ENCODE measurements around the gene OSBPL8. TPM values are rescaled to one million over a fixed set of nuclear protein-coding genes. Genes with fewer than 3 reads are reported as not detected.

OSBPL8 gene
- total and polyA plus RNA-seq, 2 donors (not counting 1 experiment from before 2014, with no cell fraction given) = 11.1 to 112 TPM

DNA sequence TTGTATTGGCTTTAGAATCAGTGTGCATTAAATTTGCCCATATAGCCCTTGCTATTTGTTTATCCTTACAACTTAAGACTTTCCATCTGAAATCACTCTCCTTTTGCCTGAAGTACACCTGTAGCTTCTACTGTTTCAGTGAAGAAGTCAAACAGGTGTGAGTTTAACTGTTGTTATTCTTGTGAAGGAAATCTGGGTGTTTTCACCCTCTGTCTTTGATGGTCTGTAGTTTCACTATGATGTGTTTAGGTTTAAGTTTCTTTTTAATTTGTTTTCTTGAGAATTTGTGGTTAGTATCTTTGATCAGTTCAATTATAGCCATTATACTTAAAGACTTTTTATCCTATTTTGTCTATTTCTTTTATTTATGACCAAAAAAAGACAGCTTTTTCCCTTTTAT lies 142.5 kb downstream of the OSBPL8 start:
- no peak for DNase-seq
- Mint-ChIP-seq H3K4me3 (no peak overlapping the region), H3K27ac (no peak overlapping the region), H3K27me3 (no peaks in the 10 kb centered on the region), H3K9me3 (ENCODE audit: insufficient read depth) (no peaks in the 10 kb centered on the region), H3K4me1 (peaks cover 2% of the 10 kb centered on the region)
- ChIA-PET CTCF (no interaction called here), POLR2A (no interaction called here)
- TF ChIP-seq, protein P1, sequence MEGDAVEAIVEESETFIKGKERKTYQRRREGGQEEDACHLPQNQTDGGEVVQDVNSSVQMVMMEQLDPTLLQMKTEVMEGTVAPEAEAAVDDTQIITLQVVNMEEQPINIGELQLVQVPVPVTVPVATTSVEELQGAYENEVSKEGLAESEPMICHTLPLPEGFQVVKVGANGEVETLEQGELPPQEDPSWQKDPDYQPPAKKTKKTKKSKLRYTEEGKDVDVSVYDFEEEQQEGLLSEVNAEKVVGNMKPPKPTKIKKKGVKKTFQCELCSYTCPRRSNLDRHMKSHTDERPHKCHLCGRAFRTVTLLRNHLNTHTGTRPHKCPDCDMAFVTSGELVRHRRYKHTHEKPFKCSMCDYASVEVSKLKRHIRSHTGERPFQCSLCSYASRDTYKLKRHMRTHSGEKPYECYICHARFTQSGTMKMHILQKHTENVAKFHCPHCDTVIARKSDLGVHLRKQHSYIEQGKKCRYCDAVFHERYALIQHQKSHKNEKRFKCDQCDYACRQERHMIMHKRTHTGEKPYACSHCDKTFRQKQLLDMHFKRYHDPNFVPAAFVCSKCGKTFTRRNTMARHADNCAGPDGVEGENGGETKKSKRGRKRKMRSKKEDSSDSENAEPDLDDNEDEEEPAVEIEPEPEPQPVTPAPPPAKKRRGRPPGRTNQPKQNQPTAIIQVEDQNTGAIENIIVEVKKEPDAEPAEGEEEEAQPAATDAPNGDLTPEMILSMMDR (IDR thresholded peaks at IDR 0.05) = no peak
- no peak for TF ChIP-seq EZH2 (IDR thresholded peaks at IDR 0.05; ENCODE audit: borderline replicate concordance, insufficient read depth, low read depth, low read length, poor library complexity, severe bottlenecking)
- no peaks in the 10 kb centered on the region for H3K27me3 ChIP-seq (replicated peaks in 1 of 4; ENCODE audit: control extremely low read depth in 1 of 4, control insufficient read depth in 3 of 4, insufficient read depth in 4 of 4, low read length in 3 of 4)
- no peak overlapping the region for H3K27ac ChIP-seq (ENCODE audit: low read length in 2 of 2)
- H3K79me2 ChIP-seq (ENCODE audit: control insufficient read depth, insufficient read depth, low read length) = peaks cover 27% of the 10 kb centered on the region
- H3K9me3 ChIP-seq (ENCODE audit: control extremely low read depth in 1 of 3, control insufficient read depth in 2 of 3, insufficient read depth in 1 of 3, low read length in 2 of 3) = peaks cover 0 to 3% (median 0%) of the 10 kb centered on the region in 3 donors
- peaks cover 11% of the 10 kb centered on the region for H4K20me1 ChIP-seq (ENCODE audit: control insufficient read depth, insufficient read depth, low read length, poor library complexity, severe bottlenecking)
- no peak overlapping the region for H2AFZ ChIP-seq (ENCODE audit: insufficient read depth, low read depth, low read length, poor library complexity, severe bottlenecking)
- peaks cover 0 to 1% of the 10 kb centered on the region in 2 experiments for H3K36me3 ChIP-seq (replicated peaks in 1 of 2; ENCODE audit: control extremely low read depth in 1 of 2, control insufficient read depth in 1 of 2, extremely low read depth in 1 of 2, insufficient read depth in 2 of 2, low read length in 1 of 2)
- no peak for ATAC-seq (ENCODE audit: low read depth)
- H3K4me2 ChIP-seq (replicated peaks; ENCODE audit: low read depth, low read length, poor library complexity, severe bottlenecking) = no peak overlapping the region
- no peaks in the 10 kb centered on the region for H3K4me1 ChIP-seq (ENCODE audit: control insufficient read depth in 2 of 2, insufficient read depth in 2 of 2, low read length in 2 of 2)
- H3K9ac ChIP-seq (ENCODE audit: low read length) = no peak overlapping the region
- H3K4me3 ChIP-seq (ENCODE audit: control extremely low read depth in 1 of 5, extremely low read depth in 1 of 5, insufficient read depth in 1 of 5, low read depth in 2 of 5, low read length in 4 of 5) = no peak overlapping the region
- intact Hi-C loops (cut with micrococcal nuclease) = loop anchor here (5.0 kb wide), 1 partner anchor 35 kb away; no protein-coding TSS in a partner anchor

- POLR2A ChIA-PET = no interaction called here
- H3K9me3 Mint-ChIP-seq (ENCODE audit: insufficient read depth) = no peaks in the 10 kb centered on the region
- Histone ChIP-seq H3K36me3 (replicated peaks in 1 of 2; ENCODE audit: control extremely low read depth in 1 of 2, control insufficient read depth in 1 of 2, extremely low read depth in 1 of 2, insufficient read depth in 2 of 2, low read length in 1 of 2) (peaks cover 3 to 11% of the 10 kb centered on the region in 2 experiments), H3K27me3 (replicated peaks in 1 of 4; ENCODE audit: control extremely low read depth in 1 of 4, control insufficient read depth in 3 of 4, insufficient read depth in 4 of 4, low read length in 3 of 4) (no peaks in the 10 kb centered on the region), H3K9ac (ENCODE audit: low read length) (no peak overlapping the region), H3K79me2 (ENCODE audit: control insufficient read depth, insufficient read depth, low read length) (peaks cover 17% of the 10 kb centered on the region), H3K27ac (ENCODE audit: low read length in 2 of 2) (no peak overlapping the region), H3K4me2 (replicated peaks; ENCODE audit: low read depth, low read length, poor library complexity, severe bottlenecking) (no peak overlapping the region), H3K4me1 (ENCODE audit: control insufficient read depth in 2 of 2, insufficient read depth in 2 of 2, low read length in 2 of 2) (no peaks in the 10 kb centered on the region), H2AFZ (ENCODE audit: insufficient read depth, low read depth, low read length, poor library complexity, severe bottlenecking) (no peak overlapping the region), H3K9me3 (ENCODE audit: control extremely low read depth in 1 of 3, control insufficient read depth in 2 of 3, insufficient read depth in 1 of 3, low read length in 2 of 3) (peaks cover 0 to 1% (median 0%) of the 10 kb centered on the region in 3 donors), H4K20me1 (ENCODE audit: control insufficient read depth, insufficient read depth, low read length, poor library complexity, severe bottlenecking) (peaks cover 8% of the 10 kb centered on the region), H3K4me3 (ENCODE audit: control extremely low read depth in 1 of 5, extremely low read depth in 1 of 5, insufficient read depth in 1 of 5, low read depth in 2 of 5, low read length in 4 of 5) (no peak overlapping the region)
- H3K4me1 Mint-ChIP-seq = peaks cover 2% of the 10 kb centered on the region
- TF ChIP-seq, protein P1 (IDR thresholded peaks at IDR 0.05) = no peak
- no peak for TF ChIP-seq EZH2 (IDR thresholded peaks at IDR 0.05; ENCODE audit: borderline replicate concordance, insufficient read depth, low read depth, low read length, poor library complexity, severe bottlenecking)
- H3K27ac Mint-ChIP-seq = no peak overlapping the region
- no peaks in the 10 kb centered on the region for H3K27me3 Mint-ChIP-seq
- intact Hi-C loops (cut with micrococcal nuclease) = no loop called here
- WGBS (ENCODE audit: insufficient coverage) = 90% methylated on average over 2 of the region's 4 CpGs
- H3K4me3 Mint-ChIP-seq = no peak overlapping the region
- CTCF ChIA-PET = no interaction called here
- ATAC-seq (ENCODE audit: low read depth) (no peak), DNase-seq (no peak)
Observed at GRCh38 chr12:76413121-76413520, 146.4 kb downstream of the OSBPL8 start.

Data from B cell (primary cell).